Measurements from ENCODE around the gene MXRA8. TPM values are rescaled to one million over a fixed set of nuclear protein-coding genes. Genes with fewer than 3 reads are reported as not detected.

The MXRA8 gene
- total and polyA plus RNA-seq, 9 of the 15 experiments (the other 6 are each of a cell fraction or from before 2014, with no cell fraction given): 0.66 to 11.3 (median 6.3) TPM

GRCh38 chr1:1402072-1402900, 43.9 kb upstream of the MXRA8 start (continued):
- 0 out of 4 replicates have a peak, but pooled peaks of 1 of the 2 experiments have one; percentile 3 for TF ChIP-seq BCLAF1 (IDR thresholded peaks at IDR 0.05; ENCODE audit: borderline replicate concordance in 1 of 2, control insufficient read depth in 1 of 2, low read depth in 2 of 2, low read length in 1 of 2)
- TF ChIP-seq SIN3B (IDR thresholded peaks at IDR 0.05; ENCODE audit: low read depth): no peak
- TF ChIP-seq, protein P1, sequence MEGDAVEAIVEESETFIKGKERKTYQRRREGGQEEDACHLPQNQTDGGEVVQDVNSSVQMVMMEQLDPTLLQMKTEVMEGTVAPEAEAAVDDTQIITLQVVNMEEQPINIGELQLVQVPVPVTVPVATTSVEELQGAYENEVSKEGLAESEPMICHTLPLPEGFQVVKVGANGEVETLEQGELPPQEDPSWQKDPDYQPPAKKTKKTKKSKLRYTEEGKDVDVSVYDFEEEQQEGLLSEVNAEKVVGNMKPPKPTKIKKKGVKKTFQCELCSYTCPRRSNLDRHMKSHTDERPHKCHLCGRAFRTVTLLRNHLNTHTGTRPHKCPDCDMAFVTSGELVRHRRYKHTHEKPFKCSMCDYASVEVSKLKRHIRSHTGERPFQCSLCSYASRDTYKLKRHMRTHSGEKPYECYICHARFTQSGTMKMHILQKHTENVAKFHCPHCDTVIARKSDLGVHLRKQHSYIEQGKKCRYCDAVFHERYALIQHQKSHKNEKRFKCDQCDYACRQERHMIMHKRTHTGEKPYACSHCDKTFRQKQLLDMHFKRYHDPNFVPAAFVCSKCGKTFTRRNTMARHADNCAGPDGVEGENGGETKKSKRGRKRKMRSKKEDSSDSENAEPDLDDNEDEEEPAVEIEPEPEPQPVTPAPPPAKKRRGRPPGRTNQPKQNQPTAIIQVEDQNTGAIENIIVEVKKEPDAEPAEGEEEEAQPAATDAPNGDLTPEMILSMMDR (IDR thresholded peaks at IDR 0.05 in 2 of 3, conservative IDR thresholded peaks at IDR 0.05 in 1 of 3; ENCODE audit: insufficient read depth in 2 of 3, low read depth in 1 of 3, low read length in 3 of 3): peak; percentile 80 to 96 (median 83)
- peak; percentile 67; the same call in 1 of the 2 replicates for TF ChIP-seq MYNN (IDR thresholded peaks at IDR 0.05)
- TF ChIP-seq MYNN (CRISPR knock-in tag; IDR thresholded peaks at IDR 0.05): no peak
- TF ChIP-seq SIN3A (IDR thresholded peaks at IDR 0.05; ENCODE audit: borderline replicate concordance in 2 of 2, control insufficient read depth in 1 of 2, low read depth in 2 of 2, low read length in 2 of 2): no peak
- no peak for TF ChIP-seq MTF1 (CRISPR knock-in tag; IDR thresholded peaks at IDR 0.05; ENCODE audit: borderline replicate concordance)
- TF ChIP-seq YY1 (IDR thresholded peaks at IDR 0.05; ENCODE audit: borderline replicate concordance in 1 of 3, control insufficient read depth in 1 of 3, extremely low read depth in 1 of 3, insufficient read depth in 3 of 3, insufficient read length in 1 of 3, insufficient replicate concordance in 2 of 3, low read depth in 1 of 3, low read length in 2 of 3): peak in 1 of 3 experiments; percentile 58
- peak; percentile 43; the same call in 1 of the 2 replicates for TF ChIP-seq TFAP4 (CRISPR knock-in tag; IDR thresholded peaks at IDR 0.05; ENCODE audit: borderline replicate concordance)
- TF ChIP-seq, protein P2, sequence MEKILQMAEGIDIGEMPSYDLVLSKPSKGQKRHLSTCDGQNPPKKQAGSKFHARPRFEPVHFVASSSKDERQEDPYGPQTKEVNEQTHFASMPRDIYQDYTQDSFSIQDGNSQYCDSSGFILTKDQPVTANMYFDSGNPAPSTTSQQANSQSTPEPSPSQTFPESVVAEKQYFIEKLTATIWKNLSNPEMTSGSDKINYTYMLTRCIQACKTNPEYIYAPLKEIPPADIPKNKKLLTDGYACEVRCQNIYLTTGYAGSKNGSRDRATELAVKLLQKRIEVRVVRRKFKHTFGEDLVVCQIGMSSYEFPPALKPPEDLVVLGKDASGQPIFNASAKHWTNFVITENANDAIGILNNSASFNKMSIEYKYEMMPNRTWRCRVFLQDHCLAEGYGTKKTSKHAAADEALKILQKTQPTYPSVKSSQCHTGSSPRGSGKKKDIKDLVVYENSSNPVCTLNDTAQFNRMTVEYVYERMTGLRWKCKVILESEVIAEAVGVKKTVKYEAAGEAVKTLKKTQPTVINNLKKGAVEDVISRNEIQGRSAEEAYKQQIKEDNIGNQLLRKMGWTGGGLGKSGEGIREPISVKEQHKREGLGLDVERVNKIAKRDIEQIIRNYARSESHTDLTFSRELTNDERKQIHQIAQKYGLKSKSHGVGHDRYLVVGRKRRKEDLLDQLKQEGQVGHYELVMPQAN (IDR thresholded peaks at IDR 0.05; ENCODE audit: borderline replicate concordance): no peak
- TF ChIP-seq ZNF785 (CRISPR knock-in tag; IDR thresholded peaks at IDR 0.05): no peak
- no peak for TF ChIP-seq ZC3H4 (CRISPR knock-in tag; IDR thresholded peaks at IDR 0.05; ENCODE audit: borderline replicate concordance)
- 0 out of 2 replicates have a peak, but pooled peaks have one; percentile 12 for TF ChIP-seq CREB1 (IDR thresholded peaks at IDR 0.05)
- TF ChIP-seq CREB1 (CRISPR knock-in tag; IDR thresholded peaks at IDR 0.05): no peak
- TF ChIP-seq CBFA2T3 (IDR thresholded peaks at IDR 0.05): 0 out of 2 replicates have a peak, but pooled peaks have one; percentile 13
- TF ChIP-seq RCOR1 (IDR thresholded peaks at IDR 0.05; ENCODE audit: borderline replicate concordance in 1 of 2, low read depth in 2 of 2, low read length in 2 of 2): peak in 1 of 2 experiments; percentile 29; a peak in 1 of 4 replicates
- 0 out of 2 replicates have a peak, but pooled peaks have one; percentile 26 for TF ChIP-seq ETV5 (CRISPR knock-in tag; IDR thresholded peaks at IDR 0.05; ENCODE audit: low read depth)
